A549 (cell line): Measurements from ENCODE around the gene IFT80.

ENCODE experiments used
- CEBPB ChIP-seq, 2 experiments: fragments of >200 bp in 1 of 2; sonication (Bioruptor Twin) in 1 of 2; formaldehyde crosslinking in 1 of 2; IDR thresholded peaks; 2 replicates each; pipeline ENCODE4 v1.6.1; 2012 to 2016
- CTCF ChIP-seq: fragments of >200 bp; sonication (Bioruptor Twin); formaldehyde crosslinking; IDR thresholded peaks from 3 replicates; pipeline ENCODE4 v1.5.1; 2016
- HDAC2 ChIP-seq: fragments of 200-600 bp; sonication (generic); IDR thresholded peaks from 2 replicates; pipeline ENCODE4 v1.6.1; 2016
- JUN ChIP-seq, 2 experiments: fragments of >200 bp; sonication (Bioruptor Twin); formaldehyde crosslinking; IDR thresholded peaks; 2 replicates in 1 of 2; 3 replicates in 1 of 2; pipeline ENCODE4 v1.6.1; 2016 to 2017
- PBX3 ChIP-seq: IDR thresholded peaks from 2 replicates; pipeline ENCODE4 v1.6.1; 2012
- RAD21 ChIP-seq, 2 experiments: fragments of >200 bp in 1 of 2; sonication (Bioruptor Twin) in 1 of 2; formaldehyde crosslinking in 1 of 2; IDR thresholded peaks in 1 of 2; conservative IDR thresholded peaks in 1 of 2; 2 replicates in 1 of 2; 3 replicates in 1 of 2; pipeline ENCODE4 v1.6.1; 2012 to 2018; ENCODE audit warnings: inconsistent platforms in 1 of 2

GRCh38 chr3:160372780-160373179 lies 26.2 kb downstream of the IFT80 start:
- TF ChIP-seq CTCF = no peak
- peak; percentile 94 to 95 for TF ChIP-seq CEBPB (IDR thresholded peaks at IDR 0.05)
- TF ChIP-seq JUN (IDR thresholded peaks at IDR 0.05) = peak; percentile 57 to 62; a peak in 2 of 5 replicates
- TF ChIP-seq HDAC2 = no peak
- no peak for TF ChIP-seq RAD21 (conservative IDR thresholded peaks at IDR 0.05 in 1 of 2, IDR thresholded peaks at IDR 0.05 in 1 of 2)
- no peak for TF ChIP-seq PBX3
